Fibroblast of pulmonary artery (primary cell): Measurements from ENCODE around the gene ZBTB6.

ENCODE experiments used
- DNase-seq: peaks from one replicate; pipeline ENCODE4 v3.0.0-alpha.2; 2010; ENCODE audit warnings: low read depth
- H3K4me3 ChIP-seq: replicated peaks from 2 replicates; pipeline ENCODE4 v1.5.1; 2011; ENCODE audit warnings: low read depth, mild to moderate bottlenecking, control low read depth, low read length, moderate library complexity
- TF ChIP-seq, protein P1 (sequence below): IDR thresholded peaks from 2 replicates; pipeline ENCODE4 v1.5.1; 2011; ENCODE audit warnings: mild to moderate bottlenecking, control low read depth, low read length, inconsistent platforms; ENCODE audit errors: missing control alignments

ZBTB6 gene, protein sequence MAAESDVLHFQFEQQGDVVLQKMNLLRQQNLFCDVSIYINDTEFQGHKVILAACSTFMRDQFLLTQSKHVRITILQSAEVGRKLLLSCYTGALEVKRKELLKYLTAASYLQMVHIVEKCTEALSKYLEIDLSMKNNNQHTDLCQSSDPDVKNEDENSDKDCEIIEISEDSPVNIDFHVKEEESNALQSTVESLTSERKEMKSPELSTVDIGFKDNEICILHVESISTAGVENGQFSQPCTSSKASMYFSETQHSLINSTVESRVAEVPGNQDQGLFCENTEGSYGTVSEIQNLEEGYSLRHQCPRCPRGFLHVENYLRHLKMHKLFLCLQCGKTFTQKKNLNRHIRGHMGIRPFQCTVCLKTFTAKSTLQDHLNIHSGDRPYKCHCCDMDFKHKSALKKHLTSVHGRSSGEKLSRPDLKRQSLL

DNA sequence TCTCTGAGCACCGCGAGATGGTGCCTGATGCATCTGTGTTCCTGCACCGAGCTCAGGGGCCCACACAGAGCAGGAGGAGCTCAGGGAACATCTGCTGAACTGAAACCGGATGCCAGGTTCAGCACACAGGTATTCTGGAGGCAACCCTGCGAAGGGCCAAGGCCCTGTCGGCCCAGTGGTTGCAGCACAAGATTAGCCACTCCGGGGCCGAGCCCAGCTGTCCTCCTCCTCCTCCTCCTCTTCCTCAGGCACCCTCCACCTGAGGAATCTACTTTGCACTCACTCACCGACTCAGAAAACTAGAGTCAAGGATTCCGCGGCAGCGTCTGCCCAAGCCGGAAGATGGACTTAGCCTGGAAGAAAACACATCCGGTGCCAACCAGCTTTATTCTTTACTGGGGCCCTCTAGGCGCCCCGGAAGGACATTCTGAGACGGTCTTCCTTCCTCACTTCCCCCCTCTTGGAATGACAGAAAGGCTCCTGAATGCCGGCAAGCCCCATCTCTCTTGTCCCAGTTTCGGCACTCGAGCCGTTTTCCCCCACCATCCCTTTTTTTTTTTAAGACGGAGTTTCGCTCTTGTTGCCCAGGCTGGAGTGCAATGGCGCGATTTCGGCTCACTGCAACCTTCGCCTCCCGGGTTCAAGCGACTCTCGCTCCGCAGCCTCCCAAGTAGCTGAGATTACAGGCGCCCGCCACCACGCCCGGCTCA is at the start of gene ZBTB6:
ZBTB6 (minus strand) TSS at position 360 of the 710 bp plus-strand sequence. CDS start 1,251 bp downstream, outside the sequence.
- peak; percentile 86 for DNase-seq
- peak within 1 kb of the TSS; percentile 89 for H3K4me3 ChIP-seq

DNA sequence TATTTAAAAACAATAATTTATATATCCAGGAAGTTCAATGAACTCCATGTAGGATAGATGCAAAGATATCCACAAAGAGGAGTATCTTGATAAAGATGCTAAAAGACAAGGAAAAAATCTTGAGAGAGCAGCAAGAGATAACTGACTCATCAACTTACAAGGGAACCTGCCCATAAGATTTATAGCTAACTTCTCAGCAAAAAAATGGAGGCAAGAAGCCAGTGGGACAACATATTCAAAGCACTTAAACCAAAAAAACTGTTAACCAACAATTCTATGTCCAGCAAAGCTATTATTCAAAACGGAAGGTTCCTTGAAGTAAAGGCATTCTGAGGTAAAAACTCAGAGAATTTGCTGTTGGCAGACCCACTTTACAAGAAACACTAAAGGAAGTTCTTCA is 48.0 kb upstream of the ZBTB6 start:
- no peak for DNase-seq
- TF ChIP-seq, protein P1, sequence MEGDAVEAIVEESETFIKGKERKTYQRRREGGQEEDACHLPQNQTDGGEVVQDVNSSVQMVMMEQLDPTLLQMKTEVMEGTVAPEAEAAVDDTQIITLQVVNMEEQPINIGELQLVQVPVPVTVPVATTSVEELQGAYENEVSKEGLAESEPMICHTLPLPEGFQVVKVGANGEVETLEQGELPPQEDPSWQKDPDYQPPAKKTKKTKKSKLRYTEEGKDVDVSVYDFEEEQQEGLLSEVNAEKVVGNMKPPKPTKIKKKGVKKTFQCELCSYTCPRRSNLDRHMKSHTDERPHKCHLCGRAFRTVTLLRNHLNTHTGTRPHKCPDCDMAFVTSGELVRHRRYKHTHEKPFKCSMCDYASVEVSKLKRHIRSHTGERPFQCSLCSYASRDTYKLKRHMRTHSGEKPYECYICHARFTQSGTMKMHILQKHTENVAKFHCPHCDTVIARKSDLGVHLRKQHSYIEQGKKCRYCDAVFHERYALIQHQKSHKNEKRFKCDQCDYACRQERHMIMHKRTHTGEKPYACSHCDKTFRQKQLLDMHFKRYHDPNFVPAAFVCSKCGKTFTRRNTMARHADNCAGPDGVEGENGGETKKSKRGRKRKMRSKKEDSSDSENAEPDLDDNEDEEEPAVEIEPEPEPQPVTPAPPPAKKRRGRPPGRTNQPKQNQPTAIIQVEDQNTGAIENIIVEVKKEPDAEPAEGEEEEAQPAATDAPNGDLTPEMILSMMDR: no peak
- H3K4me3 ChIP-seq: no peak overlapping the region

More for the DNA sequence above, at the start of gene ZBTB6:
- TF ChIP-seq, protein P1: no peak

DNA sequence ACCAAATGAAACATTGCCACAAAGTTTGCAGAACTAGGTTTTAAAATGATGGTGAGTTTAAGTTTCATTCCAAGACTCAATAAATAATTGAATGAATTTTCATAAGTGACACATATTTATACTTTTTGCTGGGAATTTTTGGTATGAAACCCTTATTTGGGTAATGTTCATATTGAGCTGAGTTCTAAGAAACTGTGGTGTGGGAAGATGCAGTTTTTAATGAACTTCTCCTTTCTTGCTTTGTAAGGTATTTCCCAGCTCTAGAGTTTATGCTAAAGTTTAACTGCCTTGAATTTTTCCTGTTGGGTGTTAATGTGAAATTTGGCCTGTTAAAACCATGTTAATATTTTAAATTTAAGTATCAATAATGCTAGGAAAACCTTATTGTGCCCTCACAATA is 42.8 kb upstream of the ZBTB6 start:
- TF ChIP-seq, protein P1: no peak
- no peak for DNase-seq

DNA sequence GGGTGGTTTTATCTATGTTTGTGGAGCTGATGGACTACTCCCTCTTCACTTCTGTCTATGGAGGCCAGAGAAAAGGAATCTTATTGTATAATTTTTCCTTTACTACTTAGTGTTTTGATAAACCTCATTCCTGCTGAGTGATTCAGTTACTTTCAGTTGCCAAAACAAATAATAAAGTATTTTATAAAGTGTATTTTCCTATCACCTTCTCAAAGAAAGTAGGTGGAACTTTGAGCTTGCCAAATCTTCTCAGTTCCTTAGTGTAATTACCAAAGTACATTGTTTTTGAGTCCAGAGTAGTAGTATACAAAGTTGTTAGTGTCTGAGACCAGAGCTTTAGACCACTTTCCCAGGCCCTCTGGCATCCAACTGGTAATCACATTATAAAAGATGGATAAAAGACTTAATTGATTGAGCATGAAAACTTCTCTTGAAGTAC is 41.1 kb upstream of the ZBTB6 start:
- TF ChIP-seq, protein P1: no peak
- no peak overlapping the region for H3K4me3 ChIP-seq
- peak; percentile 71 for DNase-seq

More for the DNA sequence above, 42.8 kb upstream of the ZBTB6 start:
- no peak overlapping the region for H3K4me3 ChIP-seq

DNA sequence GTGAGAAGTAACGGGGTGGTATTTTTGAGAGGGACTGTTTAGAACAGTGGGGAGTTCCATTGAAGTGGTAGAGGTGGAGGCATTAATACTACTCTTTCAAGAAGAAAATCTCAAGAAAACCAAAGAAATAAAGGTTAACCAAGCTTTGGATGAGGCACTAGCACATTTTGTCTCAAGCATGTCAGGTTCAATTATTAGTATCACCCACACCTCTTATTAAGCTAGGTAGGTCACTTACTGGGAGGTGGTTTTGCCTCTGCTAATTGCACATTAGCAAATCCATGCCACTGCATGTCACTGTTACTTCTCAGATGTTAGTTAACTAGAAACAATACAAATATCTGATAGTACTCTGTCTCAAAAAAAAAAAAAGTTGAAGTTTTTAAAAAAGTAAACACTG is 37.9 kb upstream of the ZBTB6 start:
- DNase-seq: no peak
- no peak overlapping the region for H3K4me3 ChIP-seq
- TF ChIP-seq, protein P1: no peak

DNA sequence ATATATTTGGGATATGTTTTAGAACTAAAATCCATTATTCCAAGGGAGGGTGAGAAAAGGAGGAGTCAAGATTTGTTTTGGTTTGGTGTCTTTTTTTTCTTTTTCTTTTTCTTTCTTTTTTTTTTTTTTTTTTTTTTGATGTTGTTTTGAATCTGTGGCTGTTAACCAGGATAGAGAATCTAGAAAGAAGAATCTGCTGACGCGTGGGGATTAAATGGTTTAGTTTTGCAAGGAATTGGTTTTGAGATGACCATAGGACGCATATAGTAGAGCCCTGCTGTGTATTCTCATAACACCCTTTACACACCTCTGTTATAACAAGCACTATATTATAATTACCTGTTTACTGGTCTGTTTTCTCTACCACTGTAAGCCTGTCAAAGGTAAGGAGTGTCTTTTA is 37.1 kb upstream of the ZBTB6 start:
- no peak overlapping the region for H3K4me3 ChIP-seq
- no peak for DNase-seq
- TF ChIP-seq, protein P1: no peak
